Cardiac septum (tissue), 1 donor: ENCODE measurements around the gene CUEDC1. TPM values are rescaled to one million over a fixed set of nuclear protein-coding genes. Genes with fewer than 3 reads are reported as not detected.
"Not testable (repeated sequence)": the region's sequence is repeated elsewhere in the genome, so short reads cannot be mapped to it uniquely, and the experiment has no call there.

ENCODE experiments used
- DNase-seq: peaks from one replicate; pipeline ENCODE4 v3.0.0-alpha.2; 2020; ENCODE audit warnings: low spot score
- intact Hi-C: fragments of 100-400 bp; cut with DNase I; formaldehyde crosslinking; loops from one replicate; pipeline ENCODE4 v1.14.0; 2022
- total RNA-seq: library from RNA; stranded (reverse); fragmentation: NEBNext Ultra II Directional; extraction: Animal tissue kit (Norgen Biotek cat#: 25700); gene quantifications from one replicate; pipeline ENCODE4 v1.2.1, GENCODE V29; 2021
- donor health status: DM: no; HTN: no; CAD: no.

CUEDC1 gene
- total RNA-seq, 1 donor from 2014 or later: 46.6 TPM

DNA sequence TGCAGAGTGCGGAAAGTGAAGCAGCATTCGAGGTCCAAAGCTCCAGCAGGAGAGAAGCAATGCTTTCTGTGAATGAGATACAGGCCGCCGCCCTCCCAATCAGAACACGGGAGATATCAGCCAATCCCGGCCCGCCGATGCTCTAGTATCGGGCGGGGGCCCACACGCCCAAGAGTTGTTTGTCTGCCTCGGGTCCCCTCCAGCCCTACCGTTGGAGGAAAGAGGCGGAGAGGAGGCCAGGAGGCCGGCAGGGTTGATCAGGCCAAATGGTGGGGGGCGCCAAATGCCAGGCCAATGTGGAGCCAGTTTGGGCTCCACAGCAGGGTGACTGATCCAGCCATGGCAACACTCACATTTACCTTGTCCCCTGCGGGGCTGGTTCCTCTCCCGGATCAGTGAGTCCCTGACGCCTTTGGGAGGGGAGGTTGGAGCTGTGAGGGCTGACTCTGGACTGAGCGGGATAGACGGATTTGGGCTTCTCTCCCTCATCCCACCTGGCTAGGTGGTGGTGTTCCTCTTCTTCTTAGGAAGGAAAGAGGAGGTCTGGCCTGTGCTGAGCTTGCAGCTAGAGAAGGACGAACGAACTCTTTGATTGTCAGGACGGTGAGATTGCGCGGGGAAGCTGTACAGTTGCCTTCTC, 10.4 kb upstream of the CUEDC1 start:
- intact Hi-C loops: no loop called here
- no peak for DNase-seq

DNA sequence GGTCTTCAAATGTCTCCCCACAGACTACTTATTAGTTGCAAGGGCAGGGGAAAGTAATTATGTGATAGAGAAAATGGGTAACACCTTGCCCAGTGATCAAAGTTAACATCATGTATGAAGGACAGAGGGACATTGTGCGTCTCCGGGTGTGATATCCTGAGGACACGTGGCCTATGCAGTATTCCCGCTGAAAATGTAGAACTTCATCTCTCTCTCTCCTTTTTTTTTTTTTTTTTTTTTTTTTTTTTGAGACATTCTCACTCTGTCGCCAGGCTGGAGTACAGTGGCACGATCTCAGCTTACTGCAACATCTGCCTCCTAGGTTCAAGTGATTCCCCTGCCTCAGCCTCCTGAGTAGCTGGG, 7.9 kb upstream of the CUEDC1 start:
- no peak for DNase-seq
- intact Hi-C loops: no loop called here

DNA sequence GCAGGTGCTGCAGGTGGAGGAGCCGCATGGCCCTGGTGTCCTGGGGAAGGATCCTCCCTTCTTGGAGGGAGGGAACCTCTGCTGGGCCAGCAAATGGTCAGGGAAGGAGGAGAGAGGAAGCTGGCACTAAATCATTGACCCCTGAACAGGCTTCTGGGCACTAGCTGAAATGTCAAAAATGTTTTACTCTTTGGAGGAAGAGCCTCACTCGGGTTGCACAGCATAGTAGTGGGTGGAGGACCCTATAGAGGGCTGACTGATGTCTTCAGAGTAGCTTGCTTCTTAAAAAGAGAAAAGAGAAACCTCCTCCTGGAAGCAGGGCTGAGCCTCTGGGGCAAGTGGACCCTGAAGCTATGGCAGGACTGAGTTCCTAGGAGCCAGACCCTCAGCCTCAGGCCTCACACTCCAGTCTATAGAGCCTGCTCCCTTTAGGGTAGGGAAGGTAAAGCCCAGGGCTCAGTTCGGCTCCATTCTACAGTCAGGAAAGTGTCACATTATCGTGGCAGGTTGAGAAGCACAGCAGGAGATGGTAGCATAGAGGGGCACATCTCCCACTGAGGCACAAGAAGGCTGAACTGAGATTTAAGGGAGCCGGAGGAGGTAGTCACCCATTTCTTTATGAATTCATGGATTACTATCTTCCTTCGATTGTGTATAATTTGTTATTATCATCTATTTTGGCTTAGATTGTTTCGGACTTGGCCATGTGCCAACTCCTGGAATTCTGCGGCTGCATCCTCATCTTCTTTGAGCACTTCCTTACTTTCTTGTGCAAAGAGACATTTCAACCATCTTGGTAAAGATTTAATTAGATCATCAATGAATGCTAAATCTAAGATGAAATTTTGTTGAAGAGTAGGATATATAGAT, 7.3 kb upstream of the CUEDC1 start:
- intact Hi-C loops: no loop called here
- DNase-seq: no peak

DNA sequence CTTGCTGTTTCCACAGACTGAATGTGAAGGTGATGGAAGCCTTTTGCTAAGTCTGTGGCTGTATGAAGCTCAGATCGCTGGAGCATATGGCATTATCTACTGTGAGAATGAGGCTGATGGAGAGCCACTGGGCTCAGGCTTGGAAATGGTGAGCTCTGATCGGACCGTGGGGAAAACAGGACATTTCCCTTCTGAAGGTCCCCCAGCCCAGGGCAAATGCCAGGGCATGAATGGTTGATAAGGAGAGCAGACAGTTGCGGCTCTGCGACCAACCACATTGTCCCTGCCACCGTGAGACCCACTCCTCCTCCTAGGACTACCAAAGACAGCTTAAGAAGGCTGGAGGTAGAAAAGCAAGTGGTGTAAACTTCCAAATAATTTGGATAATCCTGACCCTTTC, 4.7 kb upstream of the CUEDC1 start:
- no peak for DNase-seq
- intact Hi-C loops: no loop called here

DNA sequence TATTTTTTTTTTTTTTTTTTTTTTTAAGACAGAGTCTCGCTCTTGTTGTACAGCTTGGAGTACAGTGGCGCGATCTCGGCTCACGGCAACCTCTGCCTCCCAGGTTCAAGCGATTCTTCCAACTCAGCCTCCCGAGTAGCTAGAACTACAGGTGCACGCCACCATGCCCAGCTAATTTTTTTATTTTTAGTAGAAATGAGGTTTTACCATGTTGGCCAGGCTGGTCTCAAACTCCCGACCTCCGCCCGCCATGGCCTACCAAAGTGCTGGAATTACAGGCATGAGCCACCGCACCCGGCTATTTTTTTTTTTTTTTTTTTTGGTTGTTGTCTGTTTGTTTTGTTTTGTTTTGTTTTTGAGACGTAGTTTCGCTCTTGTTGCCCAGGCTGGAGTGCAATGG, 3.2 kb upstream of the CUEDC1 start:
- intact Hi-C loops, DNase-seq: not testable (repeated sequence)

- no peak for DNase-seq
- intact Hi-C loops: no loop called here
Measured at GRCh38 chr17:57957886-57958285, 2.7 kb upstream of the CUEDC1 start.

- DNase-seq: no peak
- intact Hi-C loops: no loop called here
Measured at GRCh38 chr17:57957120-57957850, 2.1 kb upstream of the CUEDC1 start.

DNA sequence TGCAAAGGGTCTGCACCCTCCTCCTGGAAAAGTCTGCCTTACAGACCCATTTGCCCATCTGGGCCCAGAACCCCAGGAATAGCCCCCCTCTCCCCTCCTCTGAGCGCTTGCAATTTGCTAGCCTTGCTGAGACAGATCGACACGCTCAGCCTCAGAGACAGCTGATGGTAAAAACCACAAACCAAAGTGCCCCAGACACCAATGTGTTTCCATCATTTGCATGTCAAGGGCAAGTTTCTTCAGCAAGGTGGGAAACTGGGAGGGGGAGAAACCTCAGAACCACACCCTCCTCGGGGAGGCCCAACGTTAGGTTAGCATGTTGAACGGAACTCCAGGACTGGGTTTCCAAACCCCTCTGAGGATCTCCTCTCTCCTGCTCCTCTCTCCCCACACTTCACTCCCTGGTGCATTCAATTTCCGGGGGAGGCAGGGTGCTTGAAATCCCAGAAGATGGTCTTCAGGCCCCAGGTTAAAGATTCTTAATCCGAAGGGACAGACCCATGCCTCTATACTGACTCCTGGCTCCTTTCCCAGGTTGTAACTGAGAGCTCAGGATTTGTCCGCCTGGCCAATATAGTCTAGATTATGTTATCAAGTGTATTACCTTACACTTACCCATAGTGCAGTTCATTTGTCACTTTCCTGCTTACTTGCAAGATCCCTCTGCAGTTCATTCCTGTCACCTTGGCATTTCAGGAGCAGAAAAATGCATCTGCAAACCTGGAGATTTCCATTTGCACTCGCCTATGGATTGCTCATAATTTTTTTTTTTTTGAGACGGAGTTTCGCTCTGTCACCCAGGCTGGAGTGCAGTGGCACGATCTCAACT, 1.3 kb upstream of the CUEDC1 start:
- intact Hi-C loops: no loop called here
- DNase-seq: no peak

DNA sequence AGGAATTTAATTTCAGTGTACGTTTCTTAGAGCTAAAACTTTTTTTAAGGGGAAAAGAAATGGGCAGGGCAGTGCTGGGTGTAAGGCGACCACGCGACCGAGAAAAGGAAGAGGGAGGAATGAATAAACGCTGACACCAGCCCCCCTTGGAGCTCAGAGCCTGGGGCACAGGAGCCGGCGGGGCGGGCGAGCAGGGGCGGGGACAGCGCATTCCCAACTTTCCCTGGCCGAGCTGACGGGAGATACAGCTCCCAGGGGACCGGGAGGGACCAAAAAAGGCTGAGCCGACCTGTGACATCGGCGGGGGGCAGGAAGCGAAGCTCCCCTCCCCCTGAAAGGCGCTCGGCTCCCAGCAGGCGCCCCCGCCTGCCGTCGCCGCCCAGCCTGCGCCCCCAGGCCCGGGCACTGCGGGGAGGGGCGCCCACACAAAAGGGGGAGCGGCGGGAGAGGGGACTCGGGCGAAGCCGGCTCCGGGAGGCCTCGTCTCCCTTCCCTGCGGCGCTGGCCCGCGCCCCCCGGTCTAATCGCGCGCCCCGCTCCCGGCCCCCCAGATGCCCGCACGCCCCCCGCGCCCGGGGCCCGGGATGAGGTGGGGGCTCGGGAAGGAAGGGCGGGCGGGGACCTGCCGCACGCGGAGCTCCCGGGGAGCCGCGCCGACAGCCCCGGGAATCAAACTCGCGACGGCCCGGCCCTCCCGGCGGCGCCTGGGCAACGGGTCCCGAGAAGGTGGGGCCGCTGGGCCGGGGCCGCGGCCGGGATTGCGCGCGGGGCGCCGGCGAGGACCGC, 622 bp downstream of the CUEDC1 start:
- intact Hi-C loops: loop anchor here (1.0 to 2.0 kb wide), 2 partner anchors 34 to 61 kb away; partner anchors contain the start of gene VEZF1
- peak; percentile 89 for DNase-seq

DNA sequence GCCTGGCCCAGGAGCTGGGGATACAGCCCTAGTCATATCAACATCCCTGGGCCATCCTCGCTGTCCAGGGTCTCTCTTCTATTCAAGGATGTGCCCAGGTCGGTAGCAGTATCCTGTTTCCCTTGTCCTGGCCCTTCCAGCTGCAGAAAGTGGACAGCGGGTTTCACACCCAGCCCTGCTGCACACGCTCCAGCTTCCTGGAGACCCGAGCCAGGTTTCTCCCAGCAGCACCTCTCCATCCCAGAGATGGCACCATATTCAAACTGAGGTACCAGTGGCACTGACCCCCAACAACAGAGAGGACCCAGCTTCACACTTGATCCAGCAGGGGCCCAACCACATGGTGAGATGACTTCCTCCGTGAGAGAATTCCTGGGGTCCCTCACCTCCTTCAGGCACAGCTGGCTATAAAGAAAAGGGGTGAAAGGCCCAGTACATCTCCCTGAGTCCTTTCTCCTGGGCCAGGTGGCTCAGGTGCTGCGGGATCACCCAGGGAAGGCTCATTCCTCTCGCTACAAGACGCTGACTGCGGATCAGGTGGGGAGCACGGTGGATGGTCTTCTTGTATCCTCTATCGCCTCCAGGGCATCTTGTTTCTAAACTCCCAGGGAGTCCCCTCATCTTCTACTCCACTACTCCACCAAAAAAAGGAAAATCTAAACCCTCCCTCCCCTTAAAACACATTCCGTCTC, 1.4 kb downstream of the CUEDC1 start:
- no peak for DNase-seq
- intact Hi-C loops: loop anchor here (1.0 to 2.0 kb wide), 2 partner anchors 35 to 61 kb away; partner anchors contain the start of gene VEZF1

GRCh38 chr17:57953219-57953618, 2.0 kb downstream of the CUEDC1 start:
- intact Hi-C loops: no loop called here
- no peak for DNase-seq

- no peak for DNase-seq
- intact Hi-C loops: no loop called here
Measured at GRCh38 chr17:57949649-57950048, 5.6 kb downstream of the CUEDC1 start.

- DNase-seq: no peak
Measured at GRCh38 chr17:57948555-57949420, 6.4 kb downstream of the CUEDC1 start.

DNA sequence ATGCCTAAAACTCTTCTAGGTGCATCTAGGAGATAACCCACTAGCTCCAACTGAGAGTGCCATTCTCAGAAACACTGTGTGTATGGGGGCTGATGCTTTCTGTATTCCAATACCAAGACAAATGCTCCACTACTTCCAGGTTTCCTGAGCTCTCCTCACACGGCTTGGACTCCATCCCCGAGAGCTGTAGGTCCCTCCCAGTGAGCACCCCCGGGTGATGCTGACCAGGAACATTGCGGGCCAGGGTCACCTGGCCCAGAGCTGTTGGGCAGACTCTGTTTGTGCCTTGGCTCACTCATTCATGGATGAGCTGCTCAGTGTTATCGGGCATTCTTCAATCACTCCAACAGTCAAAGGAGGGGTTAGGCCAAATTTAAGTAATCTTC, 7.0 kb downstream of the CUEDC1 start:
- DNase-seq: no peak
- intact Hi-C loops: no loop called here

More at GRCh38 chr17:57948555-57949420, 6.4 kb downstream of the CUEDC1 start:
- intact Hi-C loops: no loop called here

GRCh38 chr17:57947369-57947768, 7.8 kb downstream of the CUEDC1 start:
- DNase-seq: no peak
- intact Hi-C loops: no loop called here

DNA sequence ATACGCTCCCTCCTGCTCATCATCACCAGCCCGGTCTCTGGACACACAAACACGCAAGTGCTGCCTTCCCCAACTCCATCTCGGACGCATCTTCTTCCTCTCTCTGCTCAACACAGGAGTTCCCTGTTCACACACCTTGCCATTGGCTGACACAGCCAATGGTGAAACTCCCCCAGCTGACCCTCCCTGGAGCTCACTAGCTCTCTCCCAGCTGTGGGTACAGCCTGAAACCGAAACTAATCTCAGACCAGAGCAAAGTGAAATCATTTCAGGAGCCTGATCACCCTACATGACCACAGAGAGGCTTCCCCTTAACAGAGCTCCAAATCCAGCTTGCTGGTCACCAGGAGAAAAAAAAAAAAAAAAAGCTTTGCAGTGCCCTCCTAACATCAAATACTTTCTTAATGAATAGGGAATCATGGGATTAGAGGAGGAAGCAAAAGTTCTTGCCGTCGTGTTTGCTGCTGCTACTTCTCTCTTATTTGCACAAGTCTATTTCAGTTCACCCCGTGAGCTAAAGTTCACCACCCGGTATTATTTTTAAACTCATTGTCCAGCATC, 8.3 kb downstream of the CUEDC1 start:
- intact Hi-C loops: no loop called here
- DNase-seq: peak; percentile 86
